ENCODE measurements around the gene HS3ST4. TPM values are rescaled to one million over a fixed set of nuclear protein-coding genes. Genes with fewer than 3 reads are reported as not detected.

Gene HS3ST4
- total and polyA plus RNA-seq, 2 donors (not counting 1 experiment from before 2014, with no cell fraction given), result not detected

- CTCF ChIA-PET, result no interaction called here
Observed at GRCh38 chr16:26102369-26102768, 410.6 kb downstream of the HS3ST4 start.

More at GRCh38 chr16:26102369-26102768, 410.6 kb downstream of the HS3ST4 start:
- WGBS (ENCODE audit: insufficient coverage), result 58% methylated on average over 1 of the region's 6 CpGs
- no peaks in the 10 kb centered on the region for H3K79me2 ChIP-seq (ENCODE audit: control insufficient read depth, insufficient read depth, low read length)
- no peak overlapping the region for H2AFZ ChIP-seq (ENCODE audit: insufficient read depth, low read depth, low read length, poor library complexity, severe bottlenecking)
- no peaks in the 10 kb centered on the region for H4K20me1 ChIP-seq (ENCODE audit: control insufficient read depth, insufficient read depth, low read length, poor library complexity, severe bottlenecking)
- DNase-seq, result no peak
- no peak overlapping the region for H3K4me3 Mint-ChIP-seq
- intact Hi-C loops (cut with micrococcal nuclease), result no loop called here
- H3K4me1 Mint-ChIP-seq, result no peaks in the 10 kb centered on the region
- no peak overlapping the region for H3K4me2 ChIP-seq (replicated peaks; ENCODE audit: low read depth, low read length, poor library complexity, severe bottlenecking)
- H3K4me3 ChIP-seq (ENCODE audit: control extremely low read depth in 1 of 5, extremely low read depth in 1 of 5, insufficient read depth in 1 of 5, low read depth in 2 of 5, low read length in 4 of 5), result no peak overlapping the region
- H3K27ac Mint-ChIP-seq, result no peak overlapping the region
- H3K9me3 Mint-ChIP-seq (ENCODE audit: insufficient read depth), result peaks cover 4% of the 10 kb centered on the region
- no peak overlapping the region for H3K9ac ChIP-seq (ENCODE audit: low read length)
- ATAC-seq (ENCODE audit: low read depth), result no peak
- H3K4me1 ChIP-seq (ENCODE audit: control insufficient read depth in 2 of 2, insufficient read depth in 2 of 2, low read length in 2 of 2), result no peaks in the 10 kb centered on the region
- POLR2A ChIA-PET, result no interaction called here
- no peaks in the 10 kb centered on the region for H3K27me3 ChIP-seq (replicated peaks in 1 of 4; ENCODE audit: control extremely low read depth in 1 of 4, control insufficient read depth in 3 of 4, insufficient read depth in 4 of 4, low read length in 3 of 4)
- H3K27me3 Mint-ChIP-seq, result no peaks in the 10 kb centered on the region
- TF ChIP-seq CTCF (IDR thresholded peaks at IDR 0.05) (no peak), EZH2 (IDR thresholded peaks at IDR 0.05; ENCODE audit: borderline replicate concordance, insufficient read depth, low read depth, low read length, poor library complexity, severe bottlenecking) (no peak)
- H3K27ac ChIP-seq (ENCODE audit: low read length in 2 of 2), result no peak overlapping the region
- no peaks in the 10 kb centered on the region for H3K36me3 ChIP-seq (replicated peaks in 1 of 2; ENCODE audit: control extremely low read depth in 1 of 2, control insufficient read depth in 1 of 2, extremely low read depth in 1 of 2, insufficient read depth in 2 of 2, low read length in 1 of 2)
- no peaks in the 10 kb centered on the region for H3K9me3 ChIP-seq (ENCODE audit: control extremely low read depth in 1 of 3, control insufficient read depth in 2 of 3, insufficient read depth in 1 of 3, low read length in 2 of 3)

All from B cell (primary cell).